ENCODE data around the gene CWC15. TPM values are rescaled to one million over a fixed set of nuclear protein-coding genes. Genes with fewer than 3 reads are reported as not detected.

Gene CWC15
- total and polyA plus RNA-seq, 2 donors (not counting 1 experiment from before 2014, with no cell fraction given) = 18.1 to 59.8 TPM

- ChIA-PET POLR2A (no interaction called here), CTCF (no interaction called here)
- H3K27me3 ChIP-seq (replicated peaks in 1 of 4; ENCODE audit: control extremely low read depth in 1 of 4, control insufficient read depth in 3 of 4, insufficient read depth in 4 of 4, low read length in 3 of 4) = no peaks in the 10 kb centered on the region
- no peaks in the 10 kb centered on the region for H4K20me1 ChIP-seq (ENCODE audit: control insufficient read depth, insufficient read depth, low read length, poor library complexity, severe bottlenecking)
- no peak for DNase-seq
- Mint-ChIP-seq H3K4me3 (no peak overlapping the region), H3K27me3 (peaks cover 6% of the 10 kb centered on the region), H3K4me1 (no peaks in the 10 kb centered on the region), H3K9me3 (ENCODE audit: insufficient read depth) (no peaks in the 10 kb centered on the region), H3K27ac (no peak overlapping the region)
- no peak overlapping the region for H3K27ac ChIP-seq (ENCODE audit: low read length in 2 of 2)
- no peaks in the 10 kb centered on the region for H3K79me2 ChIP-seq (ENCODE audit: control insufficient read depth, insufficient read depth, low read length)
- no peak overlapping the region for H3K9ac ChIP-seq (ENCODE audit: low read length)
- 50% methylated on average over 1 of the region's 1 CpG for whole genome bisulfite sequencing (ENCODE audit: insufficient coverage)
- no peak overlapping the region for H2AFZ ChIP-seq (ENCODE audit: insufficient read depth, low read depth, low read length, poor library complexity, severe bottlenecking)
- H3K4me2 ChIP-seq (replicated peaks; ENCODE audit: low read depth, low read length, poor library complexity, severe bottlenecking) = no peak overlapping the region
- no peak for ATAC-seq (ENCODE audit: low read depth)
- no peaks in the 10 kb centered on the region for H3K9me3 ChIP-seq (ENCODE audit: control extremely low read depth in 1 of 3, control insufficient read depth in 2 of 3, insufficient read depth in 1 of 3, low read length in 2 of 3)
- TF ChIP-seq EZH2 (IDR thresholded peaks at IDR 0.05; ENCODE audit: borderline replicate concordance, insufficient read depth, low read depth, low read length, poor library complexity, severe bottlenecking) = no peak
- no peak for TF ChIP-seq CTCF (IDR thresholded peaks at IDR 0.05)
- H3K4me1 ChIP-seq (ENCODE audit: control insufficient read depth in 2 of 2, insufficient read depth in 2 of 2, low read length in 2 of 2) = no peaks in the 10 kb centered on the region
- H3K4me3 ChIP-seq (ENCODE audit: control extremely low read depth in 1 of 5, extremely low read depth in 1 of 5, insufficient read depth in 1 of 5, low read depth in 2 of 5, low read length in 4 of 5) = no peak overlapping the region
- H3K36me3 ChIP-seq (replicated peaks in 1 of 2; ENCODE audit: control extremely low read depth in 1 of 2, control insufficient read depth in 1 of 2, extremely low read depth in 1 of 2, insufficient read depth in 2 of 2, low read length in 1 of 2) = peaks cover 0 to 2% of the 10 kb centered on the region in 2 experiments
- intact Hi-C loops (cut with micrococcal nuclease) = no loop called here
These were observed 18.6 kb downstream of the CWC15 start for GRCh38 chr11:94954753-94955152.

GRCh38 chr11:94948070-94948617, 25.2 kb downstream of the CWC15 start:
- intact Hi-C loops (cut with micrococcal nuclease) = no loop called here
- Histone ChIP-seq H3K79me2 (ENCODE audit: control insufficient read depth, insufficient read depth, low read length) (no peaks in the 10 kb centered on the region), H3K9me3 (ENCODE audit: control extremely low read depth in 1 of 3, control insufficient read depth in 2 of 3, insufficient read depth in 1 of 3, low read length in 2 of 3) (peaks cover 0 to 3% (median 0%) of the 10 kb centered on the region in 3 donors), H4K20me1 (ENCODE audit: control insufficient read depth, insufficient read depth, low read length, poor library complexity, severe bottlenecking) (no peaks in the 10 kb centered on the region), H3K36me3 (replicated peaks in 1 of 2; ENCODE audit: control extremely low read depth in 1 of 2, control insufficient read depth in 1 of 2, extremely low read depth in 1 of 2, insufficient read depth in 2 of 2, low read length in 1 of 2) (no peaks in the 10 kb centered on the region), H3K4me1 (ENCODE audit: control insufficient read depth in 2 of 2, insufficient read depth in 2 of 2, low read length in 2 of 2) (peaks cover 0 to 3% of the 10 kb centered on the region in 2 donors), H3K9ac (ENCODE audit: low read length) (peak overlapping the region; percentile 31), H3K27me3 (replicated peaks in 1 of 4; ENCODE audit: control extremely low read depth in 1 of 4, control insufficient read depth in 3 of 4, insufficient read depth in 4 of 4, low read length in 3 of 4) (no peaks in the 10 kb centered on the region), H3K4me3 (ENCODE audit: control extremely low read depth in 1 of 5, extremely low read depth in 1 of 5, insufficient read depth in 1 of 5, low read depth in 2 of 5, low read length in 4 of 5) (no peak overlapping the region), H3K4me2 (replicated peaks; ENCODE audit: low read depth, low read length, poor library complexity, severe bottlenecking) (peak overlapping the region; percentile 8), H3K27ac (ENCODE audit: low read length in 2 of 2) (no peak overlapping the region), H2AFZ (ENCODE audit: insufficient read depth, low read depth, low read length, poor library complexity, severe bottlenecking) (peak overlapping the region; percentile 37)
- H3K27ac Mint-ChIP-seq = no peak overlapping the region
- no peak for DNase-seq
- 92% methylated on average over 2 of the region's 4 CpGs for WGBS (ENCODE audit: insufficient coverage)
- no peak for TF ChIP-seq EZH2 (IDR thresholded peaks at IDR 0.05; ENCODE audit: borderline replicate concordance, insufficient read depth, low read depth, low read length, poor library complexity, severe bottlenecking)
- no peak for TF ChIP-seq CTCF (IDR thresholded peaks at IDR 0.05)
- ChIA-PET POLR2A (no interaction called here), CTCF (no interaction called here)
- no peak for ATAC-seq (ENCODE audit: low read depth)
- peaks cover 10% of the 10 kb centered on the region for H3K27me3 Mint-ChIP-seq
- H3K9me3 Mint-ChIP-seq (ENCODE audit: insufficient read depth) = no peaks in the 10 kb centered on the region
- peaks cover 6% of the 10 kb centered on the region for H3K4me1 Mint-ChIP-seq
- no peak overlapping the region for H3K4me3 Mint-ChIP-seq
